B cell (primary cell): ENCODE data around the gene GPBP1.

Experiments
- EZH2 ChIP-seq: IDR thresholded peaks from 2 replicates; pipeline ENCODE4 v1.6.1; 2012; ENCODE audit warnings: borderline replicate concordance, low read depth, mild to moderate bottlenecking, moderate library complexity, low read length; ENCODE audit not compliant: insufficient read depth, poor library complexity, severe bottlenecking
- TF ChIP-seq, protein P1 (sequence below): fragments of 200-600 bp; IDR thresholded peaks from one replicate; pipeline ENCODE4 v1.8.0; 2022; ENCODE audit warnings: antibody characterized with exemption, mild to moderate bottlenecking

- TF ChIP-seq, protein P1, sequence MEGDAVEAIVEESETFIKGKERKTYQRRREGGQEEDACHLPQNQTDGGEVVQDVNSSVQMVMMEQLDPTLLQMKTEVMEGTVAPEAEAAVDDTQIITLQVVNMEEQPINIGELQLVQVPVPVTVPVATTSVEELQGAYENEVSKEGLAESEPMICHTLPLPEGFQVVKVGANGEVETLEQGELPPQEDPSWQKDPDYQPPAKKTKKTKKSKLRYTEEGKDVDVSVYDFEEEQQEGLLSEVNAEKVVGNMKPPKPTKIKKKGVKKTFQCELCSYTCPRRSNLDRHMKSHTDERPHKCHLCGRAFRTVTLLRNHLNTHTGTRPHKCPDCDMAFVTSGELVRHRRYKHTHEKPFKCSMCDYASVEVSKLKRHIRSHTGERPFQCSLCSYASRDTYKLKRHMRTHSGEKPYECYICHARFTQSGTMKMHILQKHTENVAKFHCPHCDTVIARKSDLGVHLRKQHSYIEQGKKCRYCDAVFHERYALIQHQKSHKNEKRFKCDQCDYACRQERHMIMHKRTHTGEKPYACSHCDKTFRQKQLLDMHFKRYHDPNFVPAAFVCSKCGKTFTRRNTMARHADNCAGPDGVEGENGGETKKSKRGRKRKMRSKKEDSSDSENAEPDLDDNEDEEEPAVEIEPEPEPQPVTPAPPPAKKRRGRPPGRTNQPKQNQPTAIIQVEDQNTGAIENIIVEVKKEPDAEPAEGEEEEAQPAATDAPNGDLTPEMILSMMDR = no peak
- no peak for TF ChIP-seq EZH2
Observed at GRCh38 chr5:57307516-57307915, 133.7 kb downstream of the GPBP1 start.
